GM12874 (cell line): ENCODE data around the gene SCN11A.

Experiments
- TF ChIP-seq, protein P1 (sequence below): IDR thresholded peaks from 2 replicates; pipeline ENCODE4 v1.5.1; 2011; ENCODE audit warnings: low read depth, mild to moderate bottlenecking, control low read depth, low read length, moderate library complexity; ENCODE audit not compliant: insufficient read depth

SCN11A gene

DNA sequence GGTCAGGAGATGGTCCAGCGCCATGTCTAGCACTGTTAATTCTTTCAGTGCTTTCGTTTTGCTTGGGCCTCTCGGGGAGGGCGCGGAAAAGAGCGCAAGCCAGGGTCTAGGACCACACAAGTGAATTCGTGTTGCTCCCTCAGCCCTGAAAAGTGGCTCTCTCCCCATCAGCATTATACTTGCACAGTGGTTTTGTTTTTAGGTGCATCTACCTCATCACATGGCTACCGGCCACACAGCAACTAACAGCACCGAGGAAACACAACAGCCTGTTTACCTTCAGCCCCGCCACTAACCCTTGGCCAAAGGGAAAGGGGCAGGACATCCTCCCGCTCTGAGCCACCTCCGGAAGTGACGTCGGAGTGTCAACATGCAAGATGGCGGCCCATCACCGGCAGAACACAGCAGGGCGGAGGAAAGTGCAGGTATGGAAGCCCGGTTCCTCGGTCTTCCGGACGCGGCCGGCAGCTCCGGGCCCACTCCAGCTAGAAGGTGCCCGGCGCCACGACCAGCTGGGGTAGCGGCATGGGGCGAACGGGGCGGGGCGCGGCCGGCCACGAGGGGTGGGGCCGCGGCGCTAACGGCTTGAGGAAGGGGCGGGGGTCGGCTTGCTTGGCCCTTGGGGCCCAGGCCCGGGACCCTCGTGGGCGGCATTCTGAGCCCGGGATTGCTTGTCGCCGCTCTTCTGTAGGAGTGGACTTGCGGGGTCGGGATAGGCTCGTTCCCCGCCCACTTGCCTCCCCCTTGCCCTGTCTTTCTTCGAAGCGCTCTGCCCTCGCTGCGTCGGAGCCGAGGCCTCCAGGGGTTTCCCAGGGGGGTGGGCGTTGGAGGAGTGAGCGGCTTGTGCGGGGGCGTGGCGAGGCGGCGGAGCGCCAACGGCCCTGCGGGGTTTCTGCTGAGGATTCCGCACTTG is at the start of gene SCN11A, which contains the start of gene WDR48:
TSS of gene SCN11A (minus strand) at position 296 of the 913 bp plus-strand sequence. CDS start 101,582 bp downstream, outside the sequence.
TSS of gene WDR48 (plus strand) at position 368 of the 913 bp plus-strand sequence. CDS start at position 378, 10 bp downstream.
- TF ChIP-seq, protein P1, sequence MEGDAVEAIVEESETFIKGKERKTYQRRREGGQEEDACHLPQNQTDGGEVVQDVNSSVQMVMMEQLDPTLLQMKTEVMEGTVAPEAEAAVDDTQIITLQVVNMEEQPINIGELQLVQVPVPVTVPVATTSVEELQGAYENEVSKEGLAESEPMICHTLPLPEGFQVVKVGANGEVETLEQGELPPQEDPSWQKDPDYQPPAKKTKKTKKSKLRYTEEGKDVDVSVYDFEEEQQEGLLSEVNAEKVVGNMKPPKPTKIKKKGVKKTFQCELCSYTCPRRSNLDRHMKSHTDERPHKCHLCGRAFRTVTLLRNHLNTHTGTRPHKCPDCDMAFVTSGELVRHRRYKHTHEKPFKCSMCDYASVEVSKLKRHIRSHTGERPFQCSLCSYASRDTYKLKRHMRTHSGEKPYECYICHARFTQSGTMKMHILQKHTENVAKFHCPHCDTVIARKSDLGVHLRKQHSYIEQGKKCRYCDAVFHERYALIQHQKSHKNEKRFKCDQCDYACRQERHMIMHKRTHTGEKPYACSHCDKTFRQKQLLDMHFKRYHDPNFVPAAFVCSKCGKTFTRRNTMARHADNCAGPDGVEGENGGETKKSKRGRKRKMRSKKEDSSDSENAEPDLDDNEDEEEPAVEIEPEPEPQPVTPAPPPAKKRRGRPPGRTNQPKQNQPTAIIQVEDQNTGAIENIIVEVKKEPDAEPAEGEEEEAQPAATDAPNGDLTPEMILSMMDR, result no peak

DNA sequence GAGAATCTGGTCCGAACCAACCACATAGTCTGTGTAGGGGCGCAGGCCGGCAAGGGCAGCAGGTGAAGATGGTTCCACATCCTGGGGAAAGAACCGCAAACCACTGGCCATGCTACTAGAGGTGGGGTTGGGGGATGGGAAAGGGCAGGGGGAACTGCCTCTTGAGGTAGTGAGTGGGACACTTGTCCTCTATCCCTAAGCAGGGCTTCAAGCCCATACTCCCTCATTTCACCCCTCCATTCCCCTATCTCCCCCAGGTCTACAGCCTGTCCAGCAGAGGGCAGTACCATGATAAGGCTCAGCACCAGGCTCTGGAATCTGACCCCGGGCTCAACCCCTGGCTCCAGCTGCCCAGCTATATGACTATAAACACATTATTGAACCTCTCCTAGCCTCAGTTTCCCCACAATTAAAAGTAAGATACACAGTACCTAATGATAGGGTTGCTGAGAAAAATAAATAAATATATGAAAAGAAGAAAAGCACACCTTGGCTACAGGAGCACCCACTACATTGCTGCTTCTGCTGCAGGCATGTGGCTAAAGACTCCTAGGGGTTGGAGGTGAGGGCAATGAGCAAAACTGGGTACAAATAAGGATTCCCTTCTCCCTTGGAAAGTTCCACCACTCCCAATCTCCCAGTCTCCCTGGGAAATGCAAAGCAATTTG is 49.4 kb upstream of the SCN11A start:
- TF ChIP-seq, protein P1, result peak; percentile 78

DNA sequence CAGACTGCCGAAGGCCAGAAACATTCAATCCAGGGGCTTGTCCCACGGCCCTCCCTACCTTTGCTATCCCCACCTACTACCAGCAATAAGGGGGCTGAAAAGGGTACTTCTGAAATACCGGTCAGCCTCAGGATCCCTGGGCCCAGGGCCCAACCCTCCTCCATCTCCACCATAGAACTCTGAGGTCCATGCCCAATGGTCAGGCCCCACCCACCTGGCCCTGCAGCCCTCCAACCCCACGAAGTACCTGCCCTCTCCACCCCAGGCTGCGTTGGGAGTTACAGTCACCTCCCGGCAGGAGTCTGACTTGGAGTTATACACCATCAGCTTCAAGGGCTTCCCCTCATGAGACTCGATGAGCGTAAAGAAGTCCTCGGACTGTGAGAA is 48.7 kb upstream of the SCN11A start:
- TF ChIP-seq, protein P1, result no peak

DNA sequence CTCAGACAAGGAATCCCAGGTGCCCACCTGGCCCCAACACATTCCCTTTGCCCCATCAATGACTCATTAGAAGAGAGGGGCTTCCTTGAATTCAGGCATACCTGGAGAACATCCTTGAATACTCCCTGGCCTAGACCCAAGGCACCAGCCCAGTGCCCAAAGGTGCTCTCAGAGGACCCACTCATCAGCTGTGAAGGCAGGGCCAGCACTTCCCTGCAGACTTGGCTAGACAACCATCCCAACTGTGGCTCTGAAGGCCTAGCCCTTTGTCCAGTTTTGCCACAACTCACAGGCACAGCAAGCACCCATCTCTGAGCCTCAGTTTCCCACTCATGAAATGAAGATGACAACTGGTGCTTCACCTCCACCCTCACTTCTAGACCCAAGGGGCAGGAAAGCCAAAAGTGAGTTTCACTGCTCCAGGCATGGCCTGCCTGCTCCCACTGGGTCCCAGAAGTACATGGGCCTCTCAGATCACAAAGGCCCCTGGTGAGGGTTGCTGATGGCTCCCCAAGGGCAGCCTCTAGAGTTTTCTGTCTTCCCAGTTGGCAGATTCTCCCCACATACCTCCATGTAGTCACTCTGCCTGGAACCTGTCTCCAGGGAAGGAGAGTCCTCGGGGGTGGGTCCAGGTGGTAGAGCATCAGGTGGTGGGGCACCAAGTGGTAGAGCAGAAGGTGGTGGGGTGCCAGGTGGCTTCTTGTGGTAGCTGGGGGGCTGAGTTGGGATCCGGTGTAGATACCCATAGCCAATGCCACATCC is 48.2 kb upstream of the SCN11A start:
- TF ChIP-seq, protein P1, result no peak

DNA sequence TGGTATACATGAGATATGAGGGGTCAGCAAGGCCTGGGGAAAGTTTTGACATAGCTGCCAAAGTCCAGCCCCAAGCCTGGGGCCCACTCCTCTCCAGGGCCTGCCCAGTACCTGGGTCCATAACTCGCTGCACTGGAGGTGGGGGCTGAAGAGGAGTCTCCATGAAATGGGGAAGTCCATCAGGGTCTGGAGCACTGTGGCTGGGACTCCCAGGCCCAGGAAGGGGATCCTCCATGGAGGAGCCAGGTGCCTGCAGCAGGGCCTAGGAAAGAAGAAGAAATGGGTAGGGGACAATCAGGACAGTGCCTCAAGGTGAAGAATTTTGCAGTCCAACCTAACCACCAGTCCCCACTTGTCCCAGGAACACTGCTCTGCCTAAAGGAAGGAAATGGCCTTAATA is 47.5 kb upstream of the SCN11A start:
- TF ChIP-seq, protein P1, result no peak

DNA sequence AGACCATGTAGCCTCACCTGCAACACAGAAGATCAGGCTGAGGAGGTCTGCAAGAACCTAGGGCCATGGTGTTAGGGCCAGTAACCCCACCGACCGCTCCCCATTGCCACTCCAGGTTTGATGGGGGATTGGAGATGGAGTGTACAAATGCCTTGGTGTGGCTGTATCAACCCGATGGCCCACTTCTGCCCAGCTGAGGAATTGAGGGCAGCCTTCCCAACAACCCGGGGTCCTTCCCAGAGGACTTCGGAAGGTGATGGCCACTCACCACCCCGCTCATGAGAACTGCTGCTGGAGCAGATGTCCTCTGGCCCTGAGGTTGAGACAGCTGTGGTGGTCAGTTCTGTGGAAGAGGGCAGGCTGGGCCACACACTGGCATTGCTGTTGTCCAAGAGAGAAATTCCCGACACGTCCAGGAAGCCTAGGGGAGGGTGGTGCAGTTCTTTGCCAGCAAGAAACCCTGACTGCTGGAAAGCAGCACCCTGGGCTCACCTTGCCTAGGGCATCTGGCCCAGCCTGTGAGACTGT is 46.8 kb upstream of the SCN11A start:
- TF ChIP-seq, protein P1, result no peak
